LNCaP clone FGC (cell line): Measurements from ENCODE around the gene CSNK1G3.
"Not testable (repeated sequence)": the region's sequence is repeated elsewhere in the genome, so short reads cannot be mapped to it uniquely, and the experiment has no call there.

Source experiments
- DNase-seq: peaks from one replicate; pipeline ENCODE4 v3.0.0-alpha.2; 2011; ENCODE audit warnings: low read depth
- H3K4me3 ChIP-seq: 2 replicates; pipeline ENCODE4 v1.5.1; 2011; ENCODE audit warnings: mild to moderate bottlenecking, low read depth, low read length, control low read depth
- TF ChIP-seq, protein P1 (sequence below): IDR thresholded peaks from 2 replicates; pipeline ENCODE4 v1.5.1; 2012; ENCODE audit warnings: mild to moderate bottlenecking; ENCODE audit not compliant: control insufficient read depth, insufficient read depth; ENCODE audit errors: extremely low read depth

Gene CSNK1G3

DNA sequence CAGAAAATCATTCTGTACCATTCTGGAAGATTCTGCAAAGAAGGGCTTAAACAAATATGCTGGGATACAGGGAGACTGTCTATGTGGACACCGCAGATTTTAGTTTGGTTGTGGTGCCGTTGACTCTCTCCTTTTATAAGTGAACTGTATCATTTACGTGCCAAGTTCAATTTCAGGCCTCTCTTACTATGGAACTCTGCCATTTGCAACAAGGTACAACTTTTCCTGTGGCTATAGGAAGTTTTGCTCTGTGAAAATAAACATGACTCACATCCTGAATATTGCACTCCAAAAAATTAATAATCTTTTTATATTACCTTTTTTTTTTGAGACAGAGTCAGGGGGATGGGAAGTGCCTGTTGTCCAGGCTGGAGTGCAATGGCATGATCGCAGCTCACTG lies 29.7 kb upstream of the CSNK1G3 start:
- TF ChIP-seq, protein P1, sequence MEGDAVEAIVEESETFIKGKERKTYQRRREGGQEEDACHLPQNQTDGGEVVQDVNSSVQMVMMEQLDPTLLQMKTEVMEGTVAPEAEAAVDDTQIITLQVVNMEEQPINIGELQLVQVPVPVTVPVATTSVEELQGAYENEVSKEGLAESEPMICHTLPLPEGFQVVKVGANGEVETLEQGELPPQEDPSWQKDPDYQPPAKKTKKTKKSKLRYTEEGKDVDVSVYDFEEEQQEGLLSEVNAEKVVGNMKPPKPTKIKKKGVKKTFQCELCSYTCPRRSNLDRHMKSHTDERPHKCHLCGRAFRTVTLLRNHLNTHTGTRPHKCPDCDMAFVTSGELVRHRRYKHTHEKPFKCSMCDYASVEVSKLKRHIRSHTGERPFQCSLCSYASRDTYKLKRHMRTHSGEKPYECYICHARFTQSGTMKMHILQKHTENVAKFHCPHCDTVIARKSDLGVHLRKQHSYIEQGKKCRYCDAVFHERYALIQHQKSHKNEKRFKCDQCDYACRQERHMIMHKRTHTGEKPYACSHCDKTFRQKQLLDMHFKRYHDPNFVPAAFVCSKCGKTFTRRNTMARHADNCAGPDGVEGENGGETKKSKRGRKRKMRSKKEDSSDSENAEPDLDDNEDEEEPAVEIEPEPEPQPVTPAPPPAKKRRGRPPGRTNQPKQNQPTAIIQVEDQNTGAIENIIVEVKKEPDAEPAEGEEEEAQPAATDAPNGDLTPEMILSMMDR: no peak
- DNase-seq: no peak
- no peak overlapping the region for H3K4me3 ChIP-seq

DNA sequence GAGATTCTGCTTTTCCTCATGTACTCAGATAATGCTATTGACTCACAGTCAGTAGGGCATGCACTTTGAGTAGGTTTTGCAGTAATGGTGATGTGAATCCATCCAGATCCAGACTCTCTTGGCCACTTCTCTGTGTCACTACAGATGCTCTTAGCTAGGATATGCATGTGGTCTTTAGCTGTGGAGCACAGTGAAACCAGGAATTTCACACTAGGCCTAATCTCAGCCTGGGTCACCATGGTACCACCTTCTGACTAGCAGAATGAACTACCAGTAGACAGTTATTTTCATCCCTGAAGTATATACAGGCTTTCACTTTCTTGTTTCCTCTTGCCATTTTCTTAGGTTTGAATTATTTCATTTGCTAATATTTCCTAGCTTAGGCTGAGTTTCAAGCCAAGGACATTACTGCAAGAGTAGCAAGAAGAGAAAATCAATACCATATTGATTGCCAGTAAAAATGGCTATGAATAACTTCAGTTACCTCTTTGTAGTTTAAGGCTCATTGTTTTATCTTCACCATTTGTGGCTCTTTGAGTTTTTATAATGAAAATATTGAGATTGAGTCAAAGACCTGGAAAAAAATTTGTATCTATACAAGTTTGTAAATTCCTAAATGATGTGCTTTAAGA lies 28.4 kb upstream of the CSNK1G3 start:
- no peak overlapping the region for H3K4me3 ChIP-seq
- TF ChIP-seq, protein P1: no peak
- no peak for DNase-seq

DNA sequence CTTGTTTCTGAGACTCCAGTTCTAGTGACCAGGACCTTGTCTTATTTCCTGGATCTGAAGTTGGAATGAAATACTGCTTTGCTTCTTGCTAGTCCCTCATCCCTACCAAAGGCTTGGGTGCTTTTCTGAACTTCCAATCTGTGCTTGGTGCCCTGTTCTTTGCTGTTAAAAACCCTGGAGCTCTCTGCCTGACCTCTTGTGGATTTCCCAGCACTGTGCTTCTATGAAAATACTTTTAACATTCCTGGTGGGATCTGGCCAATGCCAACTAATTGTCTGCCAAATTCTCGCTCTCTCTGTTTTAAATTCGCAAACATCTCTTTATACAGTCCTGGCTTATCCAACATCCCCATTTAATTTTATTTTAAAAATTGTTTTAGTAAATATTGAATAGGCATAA lies 26.7 kb upstream of the CSNK1G3 start:
- no peak overlapping the region for H3K4me3 ChIP-seq

DNA sequence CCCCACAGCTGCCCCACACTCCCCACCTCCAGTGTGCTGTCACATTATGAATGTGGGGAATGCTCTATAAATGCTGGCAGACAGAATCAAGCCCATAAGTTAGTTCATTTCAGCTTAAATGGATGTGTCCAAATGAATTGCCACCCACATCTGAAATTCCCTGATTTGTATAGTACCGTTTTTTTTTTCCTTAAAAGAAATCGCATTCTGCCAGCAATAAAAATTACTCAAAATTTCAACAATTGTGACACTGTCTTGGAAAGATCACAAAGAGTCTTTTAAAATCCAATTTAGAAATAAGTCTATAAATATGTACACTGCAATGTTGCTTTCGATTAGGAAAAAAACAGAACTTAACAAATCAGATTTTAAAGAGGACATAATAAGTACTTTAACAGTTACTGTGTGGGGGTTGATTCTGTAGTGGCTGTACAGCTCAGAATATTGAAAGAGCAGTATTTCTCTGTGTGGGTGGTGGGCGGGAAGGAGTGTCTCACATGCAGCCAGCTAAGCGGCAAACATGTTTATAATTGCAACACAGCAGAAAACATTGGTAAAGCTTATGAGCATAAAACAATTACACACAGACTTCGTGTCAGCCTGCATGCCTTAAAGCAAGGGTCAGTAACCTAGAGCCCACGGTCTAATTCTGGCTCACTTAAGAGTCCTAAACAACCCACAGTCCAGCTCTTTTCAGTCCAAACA lies 24.9 kb upstream of the CSNK1G3 start:
- no peak overlapping the region for H3K4me3 ChIP-seq
- DNase-seq: no peak
- TF ChIP-seq, protein P1: no peak

More for the DNA sequence above, 26.7 kb upstream of the CSNK1G3 start:
- no peak for DNase-seq
- TF ChIP-seq, protein P1: no peak

DNA sequence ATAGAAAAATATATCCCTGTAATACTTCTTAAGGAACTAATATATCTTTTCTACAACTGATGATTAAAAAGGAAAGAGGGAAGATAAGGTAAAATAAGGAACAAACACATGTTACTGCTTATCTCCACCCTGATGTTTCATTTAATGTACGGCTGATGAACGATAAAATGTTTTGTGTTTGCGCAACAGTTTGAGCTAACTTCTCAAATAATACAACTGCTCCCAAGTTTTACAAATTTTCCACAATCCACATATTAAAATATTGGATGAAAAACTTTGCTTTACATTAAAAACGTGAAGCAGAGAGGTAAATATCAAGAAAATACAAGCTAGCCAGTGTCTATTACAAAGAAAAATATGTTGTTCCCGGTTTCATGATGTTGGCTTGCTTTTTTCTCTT lies 21.0 kb upstream of the CSNK1G3 start:
- TF ChIP-seq, protein P1: no peak
- DNase-seq: no peak
- H3K4me3 ChIP-seq: no peak overlapping the region

DNA sequence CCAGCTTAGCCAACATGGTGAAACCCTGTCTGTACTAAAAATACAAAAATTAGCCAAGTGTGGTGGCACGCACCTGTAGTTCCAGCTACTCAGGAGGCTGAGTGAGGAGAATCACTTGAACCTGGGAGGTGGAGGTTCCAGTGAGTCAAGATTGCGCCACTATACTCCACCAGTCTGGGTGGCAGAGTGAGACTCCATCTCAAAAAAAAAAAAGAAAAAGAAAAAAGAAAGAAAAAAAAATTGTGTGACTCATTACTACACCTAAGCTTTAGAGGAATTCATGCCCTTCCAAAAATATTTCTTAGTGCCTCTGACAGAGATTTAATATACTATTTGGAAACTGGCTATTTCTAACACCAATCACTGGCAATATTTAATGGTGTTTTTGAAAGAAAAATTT lies 16.8 kb upstream of the CSNK1G3 start:
- DNase-seq, H3K4me3 ChIP-seq: not testable (repeated sequence)

DNA sequence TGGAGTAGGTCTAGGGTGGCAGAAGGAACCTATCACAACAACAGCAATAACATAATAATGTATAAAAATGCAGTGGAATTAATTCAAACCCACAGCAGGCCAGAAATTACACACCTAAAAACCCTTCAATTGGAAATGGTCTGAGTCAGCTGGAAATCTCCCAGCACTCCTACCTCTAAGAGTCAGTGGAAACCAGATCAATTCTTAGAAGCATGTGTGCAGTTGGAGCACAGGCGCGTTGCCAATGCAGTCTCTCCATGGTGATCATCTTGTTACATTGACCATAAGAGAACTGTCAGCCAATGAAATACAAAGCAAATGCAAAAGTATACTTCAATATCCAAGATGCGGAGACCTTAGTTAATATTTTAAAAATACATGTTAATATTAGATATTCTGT lies 15.1 kb upstream of the CSNK1G3 start:
- no peak for DNase-seq
- TF ChIP-seq, protein P1: no peak
- H3K4me3 ChIP-seq: no peak overlapping the region
